Astrocyte (in vitro differentiated cells and primary cell): ENCODE results near the gene HMGCLL1. TPM values are rescaled to one million over a fixed set of nuclear protein-coding genes. Genes with fewer than 3 reads are reported as not detected.

Experiments
- DNase-seq: peaks from one replicate; pipeline ENCODE4 v3.0.0-alpha.2; 2010; ENCODE audit warnings: low read depth
- FAIRE-seq: peaks from 2 replicates; lab custom pipeline; 2011; peaks lifted over from hg19 to GRCh38; lab: Jason Lieb, UNC
- H2AFZ ChIP-seq: 2 replicates; pipeline ENCODE4 v1.6.0; 2012; ENCODE audit warnings: low read depth, low read length, inconsistent platforms
- H3K27ac ChIP-seq: 2 replicates; pipeline ENCODE4 v1.5.1; 2011; ENCODE audit warnings: low read depth, low read length, inconsistent platforms
- H3K27me3 ChIP-seq: 2 replicates; pipeline ENCODE4 v1.6.0; 2011; ENCODE audit warnings: low read length, inconsistent platforms; ENCODE audit not compliant: insufficient read depth
- H3K36me3 ChIP-seq: 2 replicates; pipeline ENCODE4 v1.5.1; 2011; ENCODE audit warnings: low read length, inconsistent platforms; ENCODE audit not compliant: insufficient read depth
- H3K4me1 ChIP-seq: 2 replicates; pipeline ENCODE4 v1.5.1; 2011; ENCODE audit warnings: low read length, inconsistent platforms; ENCODE audit not compliant: insufficient read depth
- H3K4me2 ChIP-seq: 2 replicates; pipeline ENCODE4 v1.6.0; 2012; ENCODE audit warnings: low read length, inconsistent platforms
- H3K4me3 ChIP-seq: 2 replicates; pipeline ENCODE4 v1.5.1; 2011; ENCODE audit warnings: low read depth, mild to moderate bottlenecking, low read length, inconsistent platforms; ENCODE audit not compliant: insufficient read depth
- H3K79me2 ChIP-seq: 2 replicates; pipeline ENCODE4 v1.6.0; 2012; ENCODE audit warnings: mild to moderate bottlenecking, low read length, inconsistent platforms; ENCODE audit not compliant: insufficient read depth
- H3K9ac ChIP-seq: 2 replicates; pipeline ENCODE4 v1.6.0; 2012; ENCODE audit warnings: mild to moderate bottlenecking, low read length, inconsistent platforms
- H3K9me3 ChIP-seq: 2 replicates; pipeline ENCODE4 v1.5.1; 2012; ENCODE audit warnings: low read depth, mild to moderate bottlenecking, low read length, inconsistent platforms; ENCODE audit not compliant: insufficient read depth
- H4K20me1 ChIP-seq: 2 replicates; pipeline ENCODE4 v1.6.0; 2012; ENCODE audit warnings: low read length, inconsistent platforms; ENCODE audit not compliant: insufficient read depth
- H3K27ac Mint-ChIP-seq: one replicate; pipeline ENCODE4 v1.8.0; 2021; ENCODE audit warnings: mild to moderate bottlenecking, mixed read lengths; ENCODE audit not compliant: unreplicated experiment
- H3K27me3 Mint-ChIP-seq: one replicate; pipeline ENCODE4 v1.8.0; 2021; ENCODE audit warnings: low read depth, mixed read lengths; ENCODE audit not compliant: unreplicated experiment
- H3K36me3 Mint-ChIP-seq: one replicate; pipeline ENCODE4 v1.8.0; 2021; ENCODE audit warnings: low read depth, mixed read lengths; ENCODE audit not compliant: unreplicated experiment
- H3K4me1 Mint-ChIP-seq: one replicate; pipeline ENCODE4 v1.8.0; 2021; ENCODE audit warnings: low read depth, mixed read lengths; ENCODE audit not compliant: unreplicated experiment
- H3K4me3 Mint-ChIP-seq: one replicate; pipeline ENCODE4 v1.8.0; 2021; ENCODE audit warnings: mild to moderate bottlenecking, moderate library complexity, mixed read lengths; ENCODE audit not compliant: unreplicated experiment
- H3K9me3 Mint-ChIP-seq: one replicate; pipeline ENCODE4 v1.8.0; 2021; ENCODE audit warnings: mild to moderate bottlenecking, mixed read lengths; ENCODE audit not compliant: unreplicated experiment
- EZH2 ChIP-seq: IDR thresholded peaks from 2 replicates; pipeline ENCODE4 v1.6.1; 2012; ENCODE audit warnings: mild to moderate bottlenecking, low read length, inconsistent platforms; ENCODE audit not compliant: insufficient read depth
- total RNA-seq: library from RNA; stranded (reverse); gene quantifications from 2 replicates; pipeline ENCODE4 v1.2.1, GENCODE V29; 2021
- TF ChIP-seq, protein P1 (sequence below): IDR thresholded peaks from 2 replicates; pipeline ENCODE4 v1.5.1; 2011; ENCODE audit warnings: low read depth, mild to moderate bottlenecking, inconsistent platforms, low read length, moderate library complexity; ENCODE audit not compliant: insufficient read depth

The HMGCLL1 gene
- total RNA-seq, 1 donor from 2014 or later: 0.30 TPM

DNA sequence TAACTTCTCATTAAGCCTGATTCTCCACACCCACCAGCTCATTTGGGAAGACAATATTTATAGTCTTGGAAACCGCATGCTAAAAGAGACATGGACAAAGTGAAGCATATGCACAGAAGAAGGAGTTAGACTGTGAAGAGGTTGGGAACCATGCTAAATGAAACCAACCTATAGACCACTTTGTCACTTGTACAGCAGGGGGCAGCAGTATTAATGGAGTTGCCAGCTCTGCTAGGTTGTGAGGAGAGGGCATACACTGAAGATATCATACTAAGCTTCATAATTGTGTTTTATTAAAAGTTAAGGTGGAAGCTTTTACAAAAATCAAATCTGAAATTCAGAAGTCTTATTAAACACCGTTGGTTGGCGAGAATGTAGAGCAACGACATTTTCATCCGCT lies 38.3 kb upstream of the HMGCLL1 start:
- Histone ChIP-seq H3K4me3 (no peak overlapping the region), H3K27me3 (no peaks in the 10 kb centered on the region), H3K9ac (no peak overlapping the region), H3K4me2 (no peak overlapping the region), H2AFZ (peak overlapping the region; percentile 20), H3K27ac (no peak overlapping the region), H4K20me1 (no peaks in the 10 kb centered on the region), H3K9me3 (no peaks in the 10 kb centered on the region), H3K36me3 (no peaks in the 10 kb centered on the region), H3K4me1 (no peaks in the 10 kb centered on the region), H3K79me2 (no peaks in the 10 kb centered on the region)
- TF ChIP-seq, protein P1, sequence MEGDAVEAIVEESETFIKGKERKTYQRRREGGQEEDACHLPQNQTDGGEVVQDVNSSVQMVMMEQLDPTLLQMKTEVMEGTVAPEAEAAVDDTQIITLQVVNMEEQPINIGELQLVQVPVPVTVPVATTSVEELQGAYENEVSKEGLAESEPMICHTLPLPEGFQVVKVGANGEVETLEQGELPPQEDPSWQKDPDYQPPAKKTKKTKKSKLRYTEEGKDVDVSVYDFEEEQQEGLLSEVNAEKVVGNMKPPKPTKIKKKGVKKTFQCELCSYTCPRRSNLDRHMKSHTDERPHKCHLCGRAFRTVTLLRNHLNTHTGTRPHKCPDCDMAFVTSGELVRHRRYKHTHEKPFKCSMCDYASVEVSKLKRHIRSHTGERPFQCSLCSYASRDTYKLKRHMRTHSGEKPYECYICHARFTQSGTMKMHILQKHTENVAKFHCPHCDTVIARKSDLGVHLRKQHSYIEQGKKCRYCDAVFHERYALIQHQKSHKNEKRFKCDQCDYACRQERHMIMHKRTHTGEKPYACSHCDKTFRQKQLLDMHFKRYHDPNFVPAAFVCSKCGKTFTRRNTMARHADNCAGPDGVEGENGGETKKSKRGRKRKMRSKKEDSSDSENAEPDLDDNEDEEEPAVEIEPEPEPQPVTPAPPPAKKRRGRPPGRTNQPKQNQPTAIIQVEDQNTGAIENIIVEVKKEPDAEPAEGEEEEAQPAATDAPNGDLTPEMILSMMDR: peak; percentile 57
- no peak for TF ChIP-seq EZH2
- no peaks in the 10 kb centered on the region for H3K4me1 Mint-ChIP-seq
- no peaks in the 10 kb centered on the region for H3K27me3 Mint-ChIP-seq
- H3K4me3 Mint-ChIP-seq: no peak overlapping the region
- H3K9me3 Mint-ChIP-seq: peaks cover 3% of the 10 kb centered on the region
- no peak for FAIRE-seq
- no peak overlapping the region for H3K27ac Mint-ChIP-seq
- H3K36me3 Mint-ChIP-seq: no peaks in the 10 kb centered on the region
- DNase-seq: peak; percentile 14

DNA sequence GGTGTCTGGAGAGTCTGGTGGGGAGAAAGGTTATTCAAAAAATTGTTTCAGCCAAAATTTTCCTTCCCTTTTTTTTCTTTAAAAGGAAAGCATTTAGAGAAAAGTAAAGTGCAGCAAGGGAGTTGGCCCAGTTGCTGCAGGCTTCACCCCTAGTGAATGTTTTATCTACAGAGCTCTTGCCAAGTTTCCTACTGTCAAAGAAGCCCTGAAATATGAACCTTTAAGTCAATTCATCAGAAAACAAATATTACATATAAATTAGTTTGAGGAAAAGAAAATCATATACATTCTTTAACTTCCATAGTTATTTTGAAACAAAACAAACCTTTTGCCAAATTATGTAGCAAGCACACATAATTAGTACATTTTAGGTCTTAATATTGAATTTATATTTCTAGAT lies 25.0 kb upstream of the HMGCLL1 start:
- Histone ChIP-seq H3K9ac (no peak overlapping the region), H3K27ac (no peak overlapping the region), H3K27me3 (no peaks in the 10 kb centered on the region), H3K4me2 (no peak overlapping the region), H3K4me1 (no peaks in the 10 kb centered on the region), H2AFZ (no peak overlapping the region), H4K20me1 (no peaks in the 10 kb centered on the region), H3K4me3 (no peak overlapping the region), H3K9me3 (no peaks in the 10 kb centered on the region), H3K79me2 (no peaks in the 10 kb centered on the region), H3K36me3 (no peaks in the 10 kb centered on the region)
- FAIRE-seq: no peak
- Mint-ChIP-seq H3K27me3 (no peaks in the 10 kb centered on the region), H3K36me3 (no peaks in the 10 kb centered on the region), H3K27ac (no peak overlapping the region), H3K9me3 (no peaks in the 10 kb centered on the region), H3K4me1 (no peaks in the 10 kb centered on the region), H3K4me3 (no peak overlapping the region)
- TF ChIP-seq, protein P1: no peak
- no peak for TF ChIP-seq EZH2
- no peak for DNase-seq

DNA sequence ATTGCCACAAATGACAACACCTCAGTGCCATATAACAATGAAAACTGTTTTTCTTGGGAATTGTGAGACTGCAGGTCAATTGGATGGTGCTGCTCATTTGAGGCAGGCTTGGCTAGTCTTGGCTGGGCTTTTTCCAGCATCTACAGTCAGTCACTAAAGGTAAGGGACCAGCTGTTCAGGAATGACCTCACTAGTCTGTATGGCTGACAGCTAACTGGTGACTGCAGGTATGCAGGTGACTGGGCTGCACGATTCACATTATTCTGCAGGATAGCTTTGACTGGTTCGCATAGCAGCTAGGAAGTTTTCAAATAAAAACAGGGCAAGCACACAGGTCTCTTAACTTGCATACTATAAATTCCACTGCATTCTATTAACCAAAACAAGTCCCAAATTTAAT lies 22.1 kb upstream of the HMGCLL1 start:
- Histone ChIP-seq H4K20me1 (no peaks in the 10 kb centered on the region), H3K27ac (no peak overlapping the region), H3K79me2 (no peaks in the 10 kb centered on the region), H3K4me3 (no peak overlapping the region), H3K4me2 (no peak overlapping the region), H3K36me3 (no peaks in the 10 kb centered on the region), H3K9ac (no peak overlapping the region), H2AFZ (no peak overlapping the region), H3K4me1 (no peaks in the 10 kb centered on the region), H3K9me3 (no peaks in the 10 kb centered on the region), H3K27me3 (no peaks in the 10 kb centered on the region)
- Mint-ChIP-seq H3K36me3 (no peaks in the 10 kb centered on the region), H3K4me1 (no peaks in the 10 kb centered on the region), H3K27ac (no peak overlapping the region), H3K4me3 (no peak overlapping the region), H3K27me3 (no peaks in the 10 kb centered on the region), H3K9me3 (no peaks in the 10 kb centered on the region)
- TF ChIP-seq EZH2: no peak
- TF ChIP-seq, protein P1: no peak
- DNase-seq (no peak), FAIRE-seq (no peak)
